Measurements from ENCODE around the gene POLR2A. TPM values are rescaled to one million over a fixed set of nuclear protein-coding genes. Genes with fewer than 3 reads are reported as not detected.

The POLR2A gene
- polyA plus RNA-seq, 3 donors = 12.1 to 27.9 (median 25.4) TPM

DNA sequence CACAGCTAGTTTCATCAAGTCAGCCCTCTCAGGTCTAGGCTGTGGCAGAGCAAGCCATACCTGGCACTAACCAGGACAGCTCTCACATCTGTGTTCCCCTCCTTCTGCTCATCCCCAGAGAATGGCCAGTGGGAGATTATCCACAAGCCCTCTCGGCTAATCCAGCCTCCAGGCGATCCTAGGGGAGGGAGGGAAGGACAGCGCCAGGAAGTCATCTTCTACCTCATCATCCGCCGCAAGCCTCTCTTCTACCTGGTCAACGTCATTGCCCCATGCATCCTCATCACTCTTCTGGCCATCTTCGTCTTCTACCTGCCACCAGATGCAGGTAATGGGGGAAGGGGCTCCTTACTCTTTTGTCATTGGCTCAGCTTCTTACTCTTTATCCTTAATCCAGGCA, 35.7 kb upstream of the POLR2A start:
- no peaks in the 10 kb centered on the region for H3K36me3 ChIP-seq (replicated peaks in 1 of 2; ENCODE audit: control insufficient read depth in 1 of 2, insufficient read depth in 2 of 2, low read length in 2 of 2)
- Mint-ChIP-seq H3K27ac (no peak overlapping the region), H3K36me3 (peaks cover 8 to 10% of the 10 kb centered on the region in 2 donors), H3K4me3 (peak overlapping the region in 1 of 2 donors; percentile 17), H3K9me3 (peaks cover 0 to 13% (median 4%) of the 10 kb centered on the region in 7 donors), H3K4me1 (peaks cover 19% of the 10 kb centered on the region), H3K27me3 (ENCODE audit: low read depth in 3 of 3) (peaks cover 56 to 62% (median 61%) of the 10 kb centered on the region in 3 donors)
- DNase-seq = no peak
- H2AFZ ChIP-seq (ENCODE audit: insufficient read depth, low read depth, low read length, poor library complexity, severe bottlenecking) = no peak overlapping the region
- H3K27me3 ChIP-seq (ENCODE audit: control insufficient read depth in 2 of 2, insufficient read depth in 2 of 2, low read length in 2 of 2) = peaks cover 31 to 51% of the 10 kb centered on the region in 2 donors
- H3K4me2 ChIP-seq (replicated peaks; ENCODE audit: extremely low read depth, low read length, poor library complexity, severe bottlenecking) = no peak overlapping the region
- no peak overlapping the region for H3K27ac ChIP-seq (ENCODE audit: low read depth in 1 of 2, low read length in 2 of 2)
- peaks cover 0 to 3% of the 10 kb centered on the region in 2 donors for H3K9me3 ChIP-seq (replicated peaks in 1 of 2; ENCODE audit: control insufficient read depth in 1 of 2, insufficient read depth in 1 of 2, low read length in 2 of 2)
- WGBS (ENCODE audit: insufficient coverage) = no CpG with 5 or more reads among the region's 7 CpGs
- H3K79me2 ChIP-seq (ENCODE audit: insufficient read depth, low read length) = no peaks in the 10 kb centered on the region
- H3K9ac ChIP-seq (ENCODE audit: insufficient read depth, low read length, poor library complexity, severe bottlenecking) = no peak overlapping the region
- H4K20me1 ChIP-seq (ENCODE audit: insufficient read depth, low read length) = no peaks in the 10 kb centered on the region
- intact Hi-C loops (cut with micrococcal nuclease) = no loop called here
- TF ChIP-seq, protein P1, sequence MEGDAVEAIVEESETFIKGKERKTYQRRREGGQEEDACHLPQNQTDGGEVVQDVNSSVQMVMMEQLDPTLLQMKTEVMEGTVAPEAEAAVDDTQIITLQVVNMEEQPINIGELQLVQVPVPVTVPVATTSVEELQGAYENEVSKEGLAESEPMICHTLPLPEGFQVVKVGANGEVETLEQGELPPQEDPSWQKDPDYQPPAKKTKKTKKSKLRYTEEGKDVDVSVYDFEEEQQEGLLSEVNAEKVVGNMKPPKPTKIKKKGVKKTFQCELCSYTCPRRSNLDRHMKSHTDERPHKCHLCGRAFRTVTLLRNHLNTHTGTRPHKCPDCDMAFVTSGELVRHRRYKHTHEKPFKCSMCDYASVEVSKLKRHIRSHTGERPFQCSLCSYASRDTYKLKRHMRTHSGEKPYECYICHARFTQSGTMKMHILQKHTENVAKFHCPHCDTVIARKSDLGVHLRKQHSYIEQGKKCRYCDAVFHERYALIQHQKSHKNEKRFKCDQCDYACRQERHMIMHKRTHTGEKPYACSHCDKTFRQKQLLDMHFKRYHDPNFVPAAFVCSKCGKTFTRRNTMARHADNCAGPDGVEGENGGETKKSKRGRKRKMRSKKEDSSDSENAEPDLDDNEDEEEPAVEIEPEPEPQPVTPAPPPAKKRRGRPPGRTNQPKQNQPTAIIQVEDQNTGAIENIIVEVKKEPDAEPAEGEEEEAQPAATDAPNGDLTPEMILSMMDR (IDR thresholded peaks at IDR 0.05) = no peak
- peaks cover 15 to 17% of the 10 kb centered on the region in 2 donors for H3K4me1 ChIP-seq (ENCODE audit: control insufficient read depth in 1 of 2, insufficient read depth in 2 of 2, low read length in 2 of 2)
- no peak overlapping the region for H3K4me3 ChIP-seq (replicated peaks in 1 of 3; ENCODE audit: low read depth in 2 of 3, low read length in 3 of 3)

DNA sequence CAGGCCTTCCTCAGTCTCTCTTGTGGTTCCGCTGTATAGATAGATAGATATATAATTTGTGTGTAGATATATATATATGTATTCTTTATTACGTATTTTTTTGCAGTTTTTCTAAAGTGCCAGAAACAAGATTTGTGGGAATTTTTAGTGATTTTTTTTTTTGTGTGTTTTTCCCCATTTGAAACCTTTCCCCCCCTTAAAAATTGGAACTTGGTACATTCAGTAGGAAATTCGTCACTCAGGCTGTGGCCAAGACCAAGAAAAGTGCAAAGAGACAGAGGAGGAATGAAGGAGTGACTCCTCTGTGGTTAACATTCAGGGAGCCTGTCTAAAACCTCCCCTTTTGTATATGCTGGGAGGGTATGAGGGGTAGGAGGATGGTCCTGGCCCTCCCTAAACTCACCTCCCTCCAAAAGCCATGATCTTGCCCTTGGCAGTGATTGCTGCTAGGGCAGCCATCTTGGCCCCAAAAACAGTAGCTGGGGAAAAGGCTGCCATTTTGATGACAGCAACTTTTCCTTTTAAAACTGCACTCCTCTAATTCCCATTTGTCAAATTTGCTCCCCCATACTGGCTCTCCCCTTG, 24.1 kb upstream of the POLR2A start:
- H3K36me3 ChIP-seq (replicated peaks in 1 of 2; ENCODE audit: control insufficient read depth in 1 of 2, insufficient read depth in 2 of 2, low read length in 2 of 2) = peaks cover 16 to 25% of the 10 kb centered on the region in 2 donors
- H3K79me2 ChIP-seq (ENCODE audit: insufficient read depth, low read length) = peaks cover 7% of the 10 kb centered on the region
- H3K27ac Mint-ChIP-seq = no peak overlapping the region
- no peak overlapping the region for H2AFZ ChIP-seq (ENCODE audit: insufficient read depth, low read depth, low read length, poor library complexity, severe bottlenecking)
- H3K27me3 Mint-ChIP-seq (ENCODE audit: low read depth in 3 of 3) = no peaks in the 10 kb centered on the region
- H4K20me1 ChIP-seq (ENCODE audit: insufficient read depth, low read length) = no peaks in the 10 kb centered on the region
- H3K4me2 ChIP-seq (replicated peaks; ENCODE audit: extremely low read depth, low read length, poor library complexity, severe bottlenecking) = no peak overlapping the region
- H3K9me3 ChIP-seq (replicated peaks in 1 of 2; ENCODE audit: control insufficient read depth in 1 of 2, insufficient read depth in 1 of 2, low read length in 2 of 2) = no peaks in the 10 kb centered on the region
- no peak overlapping the region for H3K4me3 ChIP-seq (replicated peaks in 1 of 3; ENCODE audit: low read depth in 2 of 3, low read length in 3 of 3)
- H3K9me3 Mint-ChIP-seq = no peaks in the 10 kb centered on the region
- TF ChIP-seq, protein P1 (IDR thresholded peaks at IDR 0.05) = no peak
- H3K9ac ChIP-seq (ENCODE audit: insufficient read depth, low read length, poor library complexity, severe bottlenecking) = no peak overlapping the region
- H3K27me3 ChIP-seq (ENCODE audit: control insufficient read depth in 2 of 2, insufficient read depth in 2 of 2, low read length in 2 of 2) = no peaks in the 10 kb centered on the region
- H3K4me3 Mint-ChIP-seq = no peak overlapping the region
- DNase-seq = no peak
- no CpG with 5 or more reads among the region's 3 CpGs for WGBS (ENCODE audit: insufficient coverage)
- intact Hi-C loops (cut with micrococcal nuclease) = no loop called here
- H3K36me3 Mint-ChIP-seq = peaks cover 10 to 22% of the 10 kb centered on the region in 2 donors
- peaks cover 16% of the 10 kb centered on the region for H3K4me1 Mint-ChIP-seq
- no peak overlapping the region for H3K27ac ChIP-seq (ENCODE audit: low read depth in 1 of 2, low read length in 2 of 2)
- H3K4me1 ChIP-seq (ENCODE audit: control insufficient read depth in 1 of 2, insufficient read depth in 2 of 2, low read length in 2 of 2) = peaks cover 8 to 9% of the 10 kb centered on the region in 2 donors

All from CD14-positive monocyte (primary cell).